NCI-H128 (cell line): ENCODE measurements around the gene VSTM2L.

Experiments used
- DNase-seq: peaks from one replicate; lab custom pipeline; 2025; ENCODE audit not compliant: unreplicated experiment; lab: John Stamatoyannopoulos, UW

VSTM2L gene

DNA sequence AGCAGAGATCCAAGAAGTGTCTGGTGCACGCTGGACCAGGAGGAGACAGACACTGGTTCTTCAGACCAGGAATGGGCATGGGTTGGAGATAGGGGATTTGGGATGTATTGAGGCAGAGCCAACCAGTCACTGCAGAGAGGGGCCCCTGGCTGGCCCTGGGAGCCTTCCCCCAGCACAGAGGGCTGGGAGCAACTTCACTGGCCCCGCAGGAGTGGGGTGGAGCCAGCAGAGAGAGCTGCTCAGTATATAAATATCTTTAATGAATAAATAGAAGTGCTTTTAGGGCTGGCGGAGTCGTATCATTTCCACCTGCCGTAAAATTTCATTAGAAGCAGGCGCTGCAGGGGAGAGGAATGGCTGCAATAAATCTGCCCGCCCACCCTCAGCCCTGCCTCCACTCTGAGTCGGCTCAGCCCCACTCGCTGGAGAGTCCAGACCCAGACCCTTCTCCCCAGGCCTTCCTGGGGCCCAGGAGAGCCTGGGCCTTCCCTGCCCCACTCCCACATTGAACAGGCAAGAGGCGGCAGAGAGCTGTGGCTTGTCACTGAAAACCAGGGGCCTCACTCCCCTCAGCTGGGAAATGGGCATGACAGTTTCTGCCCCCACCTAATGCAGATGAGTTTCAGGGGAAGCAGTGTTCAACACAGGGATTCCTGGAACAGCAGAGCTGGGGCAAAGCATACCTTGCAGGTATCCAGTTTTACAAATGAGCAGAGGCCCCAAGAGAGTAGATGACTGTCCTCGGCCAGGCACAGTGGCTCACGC is 23.9 kb upstream of the VSTM2L start:
- peak; percentile 19 for DNase-seq

DNA sequence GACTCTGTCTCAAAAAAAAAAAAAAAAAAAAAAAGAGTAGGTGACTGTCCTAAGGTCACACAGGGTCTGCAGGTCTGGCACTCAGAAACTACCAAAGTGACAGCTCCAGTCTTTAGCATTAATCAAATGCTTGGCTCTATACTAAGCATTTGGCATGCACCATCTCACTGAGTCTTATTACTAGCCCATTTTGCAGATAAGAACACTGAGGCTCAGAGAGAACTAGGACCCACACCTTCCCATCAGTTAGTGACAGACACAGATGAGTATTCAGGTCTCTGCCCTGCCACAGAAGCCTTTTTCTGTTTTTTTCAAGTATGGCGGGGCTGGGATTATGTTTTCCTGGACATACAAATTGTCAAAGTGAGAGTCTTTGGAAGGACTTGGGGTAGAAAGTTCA is 23.1 kb upstream of the VSTM2L start:
- DNase-seq, result no peak

DNA sequence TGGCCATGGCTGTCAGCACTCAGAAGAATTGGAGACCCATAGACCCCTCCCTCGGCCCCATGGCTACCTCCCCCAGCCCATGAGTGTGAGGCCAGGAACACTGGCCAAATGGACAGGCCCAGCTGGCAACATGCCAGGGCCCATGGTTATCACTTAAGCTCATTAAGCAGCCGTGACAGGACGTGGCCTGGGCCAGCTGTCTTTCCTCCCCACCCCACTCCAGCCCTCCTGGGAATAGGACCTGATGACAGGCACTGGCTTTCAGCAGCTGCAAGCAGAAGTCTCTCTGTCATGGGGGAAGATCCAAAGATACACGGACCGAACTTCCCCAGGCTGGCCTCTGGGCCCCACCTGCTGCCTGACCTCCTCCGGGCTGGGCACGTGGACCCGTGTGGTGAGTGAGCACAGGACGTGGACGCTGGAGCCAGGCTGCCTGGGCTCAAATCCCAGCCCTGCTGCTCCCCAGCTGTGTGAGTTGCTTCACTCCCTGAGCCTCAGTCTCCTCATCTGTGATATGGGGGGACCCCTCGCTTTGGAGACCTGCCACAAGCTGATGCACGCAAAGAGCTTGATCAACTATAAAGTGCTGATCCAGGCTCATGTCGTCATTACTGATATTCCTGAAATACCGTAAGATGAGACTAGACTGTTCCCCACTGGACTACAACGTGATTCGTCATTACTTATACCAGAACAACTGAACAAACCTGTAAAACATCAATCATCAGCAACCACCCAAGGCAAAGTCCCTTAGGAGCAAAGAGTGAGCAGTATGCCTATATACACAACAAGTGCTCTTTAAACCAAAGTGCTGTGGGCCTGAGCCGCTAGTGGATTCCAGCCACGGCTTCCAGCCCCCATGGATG is 22.0 kb upstream of the VSTM2L start:
- no peak for DNase-seq

DNA sequence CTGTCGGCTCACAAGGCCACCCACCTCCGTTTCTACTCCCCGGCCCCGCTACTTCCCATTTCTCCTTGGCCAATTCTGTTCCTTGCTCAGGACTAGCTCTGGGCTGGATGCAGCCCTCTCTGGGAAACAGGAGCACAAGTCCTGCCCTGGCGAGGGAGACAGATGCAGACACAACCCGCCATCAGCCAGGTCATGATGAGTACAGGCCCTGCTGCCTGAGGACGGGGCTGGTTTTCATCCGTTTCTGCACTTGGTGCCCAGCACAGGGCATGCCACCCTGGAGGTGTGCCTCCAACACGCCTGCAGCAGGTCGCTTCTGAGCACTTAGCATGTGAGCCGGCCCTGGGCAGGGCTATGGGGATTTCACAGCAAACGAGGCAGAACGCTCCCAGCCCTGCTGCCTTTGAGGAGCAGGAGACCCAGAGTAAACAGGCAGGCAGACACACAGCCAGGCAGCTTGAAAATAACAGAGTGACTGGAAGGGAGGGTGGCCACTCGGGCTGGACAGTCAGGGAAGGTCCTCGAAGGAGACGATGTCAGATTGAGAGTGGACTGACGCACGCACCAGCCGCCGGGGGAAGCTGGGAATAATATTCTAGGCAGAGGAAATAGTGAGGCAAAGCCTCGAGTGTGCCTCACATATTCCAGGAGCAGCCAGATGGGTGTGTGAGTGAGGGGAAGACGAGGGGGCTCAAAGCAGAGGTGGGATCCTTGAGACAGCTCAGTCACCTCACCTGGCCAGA is 21.2 kb upstream of the VSTM2L start:
- no peak for DNase-seq

DNA sequence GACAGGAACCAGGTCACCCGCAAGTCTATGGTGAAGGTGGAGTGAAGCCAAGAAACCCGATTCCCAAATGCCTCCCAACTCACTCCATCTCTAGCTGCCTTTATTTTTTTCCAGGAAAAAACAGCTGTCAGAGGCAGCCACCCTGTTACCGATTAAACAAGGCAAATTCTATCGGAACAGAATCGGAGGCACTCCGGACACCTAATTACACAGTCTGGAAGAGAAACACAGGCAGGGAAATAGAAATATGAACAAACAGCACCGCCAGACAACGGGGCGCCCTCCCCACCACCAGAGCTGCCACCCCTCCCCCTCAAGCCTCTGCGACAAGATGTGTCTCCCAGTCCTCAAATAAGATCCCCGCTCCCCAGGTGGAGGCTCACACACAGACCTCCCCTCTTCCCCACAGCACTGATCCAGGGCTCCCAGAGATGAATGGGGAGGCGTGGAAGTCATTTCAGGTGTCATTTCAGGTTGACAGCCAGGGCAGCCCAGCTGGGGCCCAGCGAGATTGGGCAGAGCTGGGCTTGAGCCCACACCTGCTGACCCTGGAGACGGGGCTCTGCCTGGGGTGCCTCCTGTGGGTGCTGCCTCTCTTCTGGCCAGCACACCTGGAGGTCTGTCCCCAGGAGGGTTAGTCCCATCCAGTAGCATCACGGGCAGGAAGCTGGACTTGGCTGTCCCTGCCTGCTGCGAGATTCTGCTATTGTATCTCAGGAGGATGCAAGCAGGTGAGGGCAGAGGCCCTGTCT is 19.8 kb upstream of the VSTM2L start:
- no peak for DNase-seq

DNA sequence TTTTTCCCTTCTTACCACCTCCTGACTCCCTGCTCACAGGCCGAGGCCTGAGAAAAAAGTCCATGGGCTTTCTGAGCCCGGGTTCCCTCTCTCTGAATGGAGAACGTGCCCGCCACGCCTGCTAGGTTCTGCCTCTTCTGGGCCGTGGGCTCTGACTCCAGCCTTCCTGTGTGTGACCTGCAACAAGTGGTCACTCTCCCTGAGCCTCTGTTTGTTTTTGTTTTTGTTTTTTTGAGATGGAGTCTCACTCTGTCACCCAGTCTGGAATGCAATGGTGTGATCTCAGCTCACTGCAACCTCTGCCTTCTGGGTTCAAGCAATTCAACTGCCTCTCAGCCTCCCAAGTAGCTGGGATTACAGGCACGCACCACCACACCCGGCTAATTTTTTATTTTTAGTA is 17.9 kb upstream of the VSTM2L start:
- no peak for DNase-seq

DNA sequence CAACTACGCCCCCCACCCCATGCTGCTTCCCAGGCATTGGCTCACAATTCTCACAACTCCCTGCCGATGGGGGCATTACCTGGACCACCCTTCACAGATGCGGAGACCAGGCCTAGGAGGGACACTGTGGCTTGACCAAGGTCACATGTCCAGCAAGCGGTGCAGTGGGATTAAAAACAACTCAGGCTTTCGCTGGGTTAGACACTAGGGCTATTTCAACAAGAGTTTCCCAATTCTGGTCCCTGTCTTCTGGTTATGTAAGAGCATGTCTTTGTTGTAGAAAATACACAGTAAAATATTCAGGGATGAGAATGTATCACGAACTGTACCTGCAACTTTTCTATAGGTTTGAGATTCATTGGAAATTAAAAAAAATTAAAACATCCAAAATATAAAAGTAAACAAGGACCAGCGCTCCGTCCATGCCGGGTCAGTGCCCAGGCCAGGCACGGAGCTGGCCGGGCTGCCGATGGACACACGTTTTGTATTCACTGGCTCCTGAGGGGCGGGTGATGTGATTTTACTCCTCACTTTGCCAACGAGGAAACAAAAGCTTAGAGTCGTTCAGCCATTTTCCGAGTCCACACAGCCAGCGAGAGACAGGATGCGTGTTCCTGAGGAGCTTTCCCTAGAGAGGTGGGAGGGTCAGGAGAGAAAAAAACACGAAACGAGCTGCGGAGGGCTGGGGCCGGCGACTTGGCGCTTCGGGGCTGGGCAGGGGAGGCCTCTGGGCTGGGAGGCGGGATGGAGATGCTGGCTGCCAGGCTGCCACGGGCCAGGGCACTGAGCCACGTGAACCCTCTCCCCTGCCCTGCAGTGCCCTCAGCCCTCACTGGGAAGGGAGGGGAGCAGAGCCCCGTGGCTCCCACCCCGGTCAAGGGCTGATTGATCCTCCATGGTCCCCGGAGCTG is 17.1 kb upstream of the VSTM2L start:
- no peak for DNase-seq

DNA sequence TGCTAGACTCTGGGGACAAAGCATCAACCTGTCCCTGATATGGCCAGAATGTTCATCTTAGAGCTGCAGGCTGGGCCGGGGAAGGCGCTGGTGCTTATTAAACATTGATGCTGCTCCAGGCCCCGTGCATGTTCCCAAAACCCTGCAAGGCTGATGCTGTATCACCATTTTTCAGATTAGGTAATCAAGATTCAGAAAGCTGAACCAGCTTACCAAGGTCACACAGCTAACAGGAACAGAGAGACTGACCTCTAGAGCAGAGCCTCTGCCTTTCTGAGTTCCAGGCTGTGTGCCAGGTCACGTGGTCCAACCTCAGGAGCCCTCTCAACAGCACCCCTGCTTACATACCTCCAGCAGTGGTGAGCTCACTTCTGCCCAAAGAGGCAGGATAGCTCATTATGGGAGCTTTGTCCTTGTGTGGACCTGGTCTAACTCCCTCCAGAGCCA is 16.1 kb upstream of the VSTM2L start:
- no peak for DNase-seq

DNA sequence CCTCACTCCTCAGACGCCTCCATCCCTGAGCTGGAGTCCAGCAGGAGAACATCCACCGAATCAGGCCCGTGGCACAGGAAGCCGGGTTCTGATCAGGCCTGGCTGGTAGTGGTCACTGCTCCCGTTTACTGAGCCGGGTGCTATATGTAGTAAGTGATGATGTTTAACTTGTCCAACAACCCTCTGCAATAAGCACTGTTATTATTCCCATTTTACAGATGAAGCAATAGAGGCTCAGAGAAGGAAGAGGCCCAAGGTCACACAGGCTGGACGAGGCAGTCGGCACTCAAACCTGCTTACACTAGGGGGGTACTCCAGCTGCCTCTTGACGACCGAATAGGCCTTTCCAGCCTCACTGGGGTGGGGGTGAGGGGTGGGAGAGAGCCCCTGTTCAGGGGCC is 14.3 kb upstream of the VSTM2L start:
- DNase-seq, result no peak

DNA sequence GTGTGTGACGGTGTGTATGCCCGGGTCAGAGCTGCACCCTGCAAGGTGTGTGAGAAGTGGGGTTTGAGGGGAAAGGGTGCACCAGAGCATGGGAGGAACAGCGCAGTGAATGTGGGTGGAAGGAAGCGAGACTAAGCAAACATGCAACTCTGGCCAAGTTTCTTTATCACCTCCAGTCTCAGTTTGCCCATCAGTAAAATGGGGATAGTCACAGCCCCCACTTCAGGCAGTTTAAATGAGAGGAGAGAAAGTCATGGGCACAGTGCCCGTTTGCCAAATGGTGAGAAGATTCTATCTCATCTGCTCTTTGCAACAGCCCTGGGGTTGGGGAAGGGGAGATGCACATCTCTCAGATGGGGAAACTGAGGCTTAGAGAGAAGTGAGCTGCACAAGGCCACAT is 12.8 kb upstream of the VSTM2L start:
- DNase-seq, result no peak

DNA sequence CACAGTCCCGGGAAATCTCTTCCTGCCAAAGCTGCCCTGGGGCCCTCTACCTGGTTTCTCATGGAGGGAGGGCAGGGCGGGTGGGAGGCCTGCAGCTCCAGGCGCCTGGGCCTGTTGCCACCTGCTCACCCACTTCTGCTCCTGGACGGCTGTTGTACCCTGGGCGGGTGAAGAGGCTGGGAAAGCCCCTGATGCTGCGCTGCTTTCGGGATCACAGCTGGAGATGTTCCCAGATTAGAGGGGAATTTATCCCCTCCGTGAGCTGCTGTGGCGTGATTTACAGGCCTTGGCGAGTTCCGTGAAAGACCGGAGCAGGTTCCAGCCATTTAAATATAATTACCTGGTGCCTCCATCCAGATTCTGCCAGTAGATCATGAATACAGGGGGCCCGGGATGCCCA is 12.3 kb upstream of the VSTM2L start:
- no peak for DNase-seq

DNA sequence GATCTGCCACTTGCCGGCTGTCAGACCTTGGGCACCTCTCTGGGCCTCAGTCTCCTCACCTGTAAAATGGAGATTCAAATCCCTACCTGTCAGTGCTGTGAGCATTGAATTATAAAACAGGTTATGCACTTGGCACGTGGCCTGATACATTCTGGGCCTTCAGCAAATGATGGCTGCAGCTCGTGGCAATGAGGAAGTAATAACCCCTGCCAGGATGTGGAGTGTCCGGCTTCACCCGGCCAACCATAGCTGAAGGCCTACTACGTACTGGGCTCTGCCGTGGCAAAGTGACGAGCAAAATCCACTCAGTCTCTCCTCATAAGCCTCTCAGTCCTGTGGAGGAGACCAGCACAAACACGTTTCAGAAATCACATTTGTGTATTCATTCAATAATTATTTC is 10.9 kb upstream of the VSTM2L start:
- no peak for DNase-seq

DNA sequence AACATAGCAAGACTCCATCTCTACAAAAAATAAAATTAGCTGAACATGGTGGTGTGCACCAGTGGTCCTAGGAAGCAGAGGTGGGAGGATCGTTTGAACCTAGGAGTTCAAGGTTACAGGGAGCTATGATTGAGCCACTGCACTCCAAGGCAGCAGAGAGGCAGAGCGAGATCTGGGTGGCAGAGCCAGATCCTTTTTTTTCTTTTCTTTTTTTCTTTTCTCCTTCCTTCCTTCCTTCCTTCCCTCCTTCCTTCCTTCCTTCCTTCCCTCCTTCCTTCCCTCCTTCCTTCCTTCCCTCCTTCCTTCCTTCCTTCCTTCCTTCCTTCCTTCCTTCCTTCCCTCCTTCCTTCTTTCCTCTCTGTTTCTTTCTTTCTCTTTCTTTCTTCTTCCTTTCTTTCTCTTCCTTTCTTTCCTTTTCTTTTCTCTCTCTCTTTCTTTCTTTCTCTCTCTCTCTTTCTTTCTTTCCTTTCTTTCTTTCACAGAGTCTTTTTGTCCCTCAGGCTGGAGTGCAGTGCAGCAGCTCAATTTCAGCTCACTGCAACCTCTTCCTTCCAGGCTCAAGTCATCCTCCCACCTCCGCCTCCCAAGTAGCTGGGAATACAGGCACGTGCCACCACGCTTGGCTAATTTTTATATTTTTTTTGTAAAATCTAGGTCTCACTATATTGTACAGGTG is 9.2 kb upstream of the VSTM2L start:
- no peak for DNase-seq

DNA sequence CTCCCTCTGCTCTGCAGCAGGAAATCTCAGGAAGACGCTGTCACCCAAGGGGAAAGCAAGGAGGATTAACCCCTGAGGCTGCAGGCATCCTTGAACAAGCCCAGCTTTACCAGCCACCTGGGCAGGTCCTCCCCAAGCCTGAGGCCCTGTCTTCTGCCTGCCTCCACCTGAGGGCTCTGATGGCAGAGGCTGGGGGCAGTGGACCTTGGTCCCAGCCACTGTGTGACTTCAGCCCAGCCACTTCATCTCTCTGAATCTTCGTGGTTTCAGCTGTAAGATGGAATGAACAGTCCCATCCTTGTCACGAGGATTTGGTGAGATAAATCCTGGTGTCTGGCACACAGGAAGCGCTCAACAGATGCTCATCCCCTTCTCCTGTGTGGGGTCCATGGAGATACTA is 8.5 kb upstream of the VSTM2L start:
- no peak for DNase-seq

DNA sequence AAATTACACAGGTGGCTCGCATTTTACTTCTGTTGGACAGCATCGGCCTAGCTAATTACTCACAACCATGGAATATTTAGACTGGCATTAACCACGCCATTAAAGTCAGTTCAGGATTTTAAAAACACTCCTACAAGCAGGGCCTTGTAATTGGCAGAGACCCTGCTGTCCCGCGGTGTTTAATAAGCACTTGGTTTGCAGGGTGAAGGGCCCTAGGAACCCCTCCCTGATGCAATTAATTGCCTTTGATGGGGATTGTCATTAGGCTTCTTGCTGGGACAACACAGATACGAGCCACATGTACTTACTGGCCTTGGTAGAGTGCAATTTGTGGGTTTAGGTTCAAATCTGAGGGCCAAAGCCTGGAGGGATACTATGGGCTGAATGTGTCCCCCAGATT is 7.8 kb upstream of the VSTM2L start:
- no peak for DNase-seq

DNA sequence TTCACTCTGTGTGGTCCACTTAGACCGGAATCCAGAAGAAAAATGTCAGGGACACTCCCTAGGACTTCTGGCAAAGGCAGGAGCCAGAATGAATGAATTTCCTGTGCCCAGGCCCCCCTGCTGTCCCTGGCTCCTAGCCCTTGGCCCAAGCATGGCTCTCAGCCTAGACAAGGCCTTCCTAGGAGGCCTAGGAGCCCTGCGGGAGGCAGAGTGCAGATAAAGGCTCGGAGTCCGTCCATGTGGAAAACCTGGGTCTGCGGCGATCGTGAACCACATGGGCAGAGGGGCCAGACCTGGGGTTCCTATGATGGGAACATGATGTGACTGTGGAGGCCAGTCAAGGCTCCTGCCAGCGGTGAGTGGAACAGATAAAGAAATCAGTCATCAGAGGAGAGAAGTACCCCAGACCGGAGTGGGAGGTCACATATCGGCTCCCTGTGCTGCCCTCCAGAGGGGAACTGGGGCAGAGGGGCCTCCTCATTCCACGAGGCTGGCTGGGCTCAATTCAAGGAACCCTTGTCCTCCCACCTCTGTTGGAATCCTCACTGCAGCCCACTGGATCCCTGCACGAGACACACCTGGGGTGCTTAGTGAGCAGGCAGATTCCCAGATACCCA is 5.9 kb upstream of the VSTM2L start:
- DNase-seq, result no peak

DNA sequence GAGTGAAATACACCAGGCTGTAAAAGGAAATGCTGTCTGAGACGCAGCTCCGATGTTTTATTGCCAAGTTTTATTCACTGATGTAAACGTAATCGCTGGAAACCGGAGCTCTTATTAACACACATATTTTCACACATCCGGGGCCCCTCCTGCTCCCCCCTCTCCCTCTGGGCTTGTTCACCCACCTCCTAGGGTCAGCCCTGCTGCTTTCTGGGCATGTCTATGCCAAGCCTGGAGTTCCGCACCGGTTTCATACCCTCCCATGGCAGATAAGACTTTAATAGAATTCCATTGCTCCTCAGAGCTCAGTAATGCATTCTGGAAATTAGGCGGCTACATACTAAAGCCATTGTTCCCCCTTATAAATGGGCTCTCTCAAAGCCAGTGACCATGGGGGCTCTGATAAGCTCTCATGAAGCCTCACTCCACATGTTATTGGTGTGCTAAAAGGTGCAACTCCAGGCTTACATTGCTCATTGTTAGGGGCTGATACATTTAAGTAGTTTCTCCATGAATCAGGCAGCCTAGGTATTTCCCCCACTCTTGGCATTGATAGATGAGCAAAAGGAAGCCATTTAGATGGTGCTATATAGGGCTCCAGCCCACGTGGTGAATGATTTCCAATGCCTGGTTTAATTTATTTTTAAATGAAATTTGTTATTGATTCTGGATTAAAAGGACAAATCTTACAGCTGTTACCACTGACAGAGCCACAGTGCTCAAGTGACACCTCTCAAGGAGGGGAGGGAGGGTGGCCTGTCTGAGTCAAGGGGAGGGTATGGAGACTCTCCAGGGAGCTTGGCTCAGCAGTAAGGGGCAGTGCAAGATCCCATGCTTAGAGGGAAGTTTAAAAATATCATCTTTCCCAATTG is 4.5 kb upstream of the VSTM2L start:
- no peak for DNase-seq
